MM.1S (cell line): Measurements from ENCODE around the gene DSCAML1.

Experiments
- EZH2 ChIP-seq: fragments of 300-600 bp; sonication (generic); optimal IDR thresholded peaks from 2 replicates; pipeline ENCODE3; 2017; ENCODE audit warnings: low read depth, mild to moderate bottlenecking, antibody characterized with exemption, low read length, mixed read lengths
- TF ChIP-seq, protein P1 (sequence below): fragments of 300-600 bp; sonication (generic); IDR thresholded peaks from 2 replicates; pipeline ENCODE4 v1.5.1; 2016; ENCODE audit warnings: antibody characterized with exemption, low read length, mixed read lengths

DNA sequence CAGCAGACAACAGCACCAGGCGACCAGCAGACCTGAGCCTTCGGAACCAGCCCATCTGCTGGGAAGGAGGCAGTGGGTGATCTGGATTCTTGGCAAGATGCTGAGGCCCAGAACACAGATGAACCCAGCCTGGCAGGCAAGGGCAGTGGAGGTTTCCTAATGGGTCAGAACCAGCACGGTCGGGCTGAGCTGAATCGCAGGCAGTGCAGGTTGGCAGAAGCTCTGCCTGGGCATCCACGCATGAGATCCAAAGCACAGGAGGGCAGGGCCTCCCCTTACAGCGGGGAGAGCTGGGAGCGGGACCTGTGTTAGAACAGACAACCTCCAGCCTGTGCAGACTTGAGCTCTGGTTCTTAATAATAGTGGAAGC lies 47.5 kb downstream of the DSCAML1 start:
- TF ChIP-seq, protein P1, sequence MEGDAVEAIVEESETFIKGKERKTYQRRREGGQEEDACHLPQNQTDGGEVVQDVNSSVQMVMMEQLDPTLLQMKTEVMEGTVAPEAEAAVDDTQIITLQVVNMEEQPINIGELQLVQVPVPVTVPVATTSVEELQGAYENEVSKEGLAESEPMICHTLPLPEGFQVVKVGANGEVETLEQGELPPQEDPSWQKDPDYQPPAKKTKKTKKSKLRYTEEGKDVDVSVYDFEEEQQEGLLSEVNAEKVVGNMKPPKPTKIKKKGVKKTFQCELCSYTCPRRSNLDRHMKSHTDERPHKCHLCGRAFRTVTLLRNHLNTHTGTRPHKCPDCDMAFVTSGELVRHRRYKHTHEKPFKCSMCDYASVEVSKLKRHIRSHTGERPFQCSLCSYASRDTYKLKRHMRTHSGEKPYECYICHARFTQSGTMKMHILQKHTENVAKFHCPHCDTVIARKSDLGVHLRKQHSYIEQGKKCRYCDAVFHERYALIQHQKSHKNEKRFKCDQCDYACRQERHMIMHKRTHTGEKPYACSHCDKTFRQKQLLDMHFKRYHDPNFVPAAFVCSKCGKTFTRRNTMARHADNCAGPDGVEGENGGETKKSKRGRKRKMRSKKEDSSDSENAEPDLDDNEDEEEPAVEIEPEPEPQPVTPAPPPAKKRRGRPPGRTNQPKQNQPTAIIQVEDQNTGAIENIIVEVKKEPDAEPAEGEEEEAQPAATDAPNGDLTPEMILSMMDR = no peak
- no peak for TF ChIP-seq EZH2
